ENCODE results near the gene SMURF1. TPM values are rescaled to one million over a fixed set of nuclear protein-coding genes. Genes with fewer than 3 reads are reported as not detected.
"Not testable (repeated sequence)": the region's sequence is repeated elsewhere in the genome, so short reads cannot be mapped to it uniquely, and the experiment has no call there.

SMURF1 gene
- total RNA-seq, 1 experiment from 2014 or later: 15.9 TPM

- DNase-seq (ENCODE audit: low read depth): no peak
Observed at GRCh38 chr7:99054781-99055180, 89.1 kb downstream of the SMURF1 start.

GRCh38 chr7:99050971-99051370 is 92.9 kb downstream of the SMURF1 start:
- no peak for DNase-seq (ENCODE audit: low read depth)

DNA sequence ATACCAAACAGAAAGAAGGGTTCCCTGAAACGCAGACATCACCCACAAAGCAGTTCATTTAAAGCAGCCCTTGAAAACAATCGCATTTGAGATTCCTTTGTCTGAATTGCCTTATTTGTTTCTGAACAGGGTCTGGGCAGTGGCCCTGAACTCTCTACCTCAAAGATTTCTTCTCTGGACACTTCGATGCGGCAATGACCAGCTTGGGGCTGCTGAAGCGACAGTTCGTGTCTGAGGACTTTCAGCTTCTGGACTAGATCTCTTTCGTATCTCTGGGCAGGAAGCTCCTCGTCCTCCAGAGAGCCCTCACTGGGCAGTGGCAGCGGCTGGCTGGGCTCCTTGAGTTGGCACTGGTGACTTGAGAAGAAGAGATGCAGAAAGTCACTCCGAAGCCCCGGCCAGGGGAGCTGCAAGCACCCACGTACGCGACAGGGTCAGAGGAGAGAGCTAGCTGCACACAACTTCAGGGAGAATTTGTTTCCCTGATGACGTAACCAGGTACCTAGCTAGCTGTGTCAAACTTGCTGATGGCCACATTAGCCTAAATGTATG is 96.3 kb downstream of the SMURF1 start:
- DNase-seq (ENCODE audit: low read depth): no peak

GRCh38 chr7:99046722-99047121 is 97.2 kb downstream of the SMURF1 start:
- DNase-seq (ENCODE audit: low read depth): no peak

- DNase-seq (ENCODE audit: low read depth): not testable (repeated sequence)
Observed at GRCh38 chr7:99046262-99046661, 97.6 kb downstream of the SMURF1 start.

GRCh38 chr7:99044858-99045257 is 99.0 kb downstream of the SMURF1 start:
- not testable (repeated sequence) for DNase-seq (ENCODE audit: low read depth)

GRCh38 chr7:99042957-99043356 is 101.0 kb downstream of the SMURF1 start:
- DNase-seq (ENCODE audit: low read depth): peak; percentile 24

DNA sequence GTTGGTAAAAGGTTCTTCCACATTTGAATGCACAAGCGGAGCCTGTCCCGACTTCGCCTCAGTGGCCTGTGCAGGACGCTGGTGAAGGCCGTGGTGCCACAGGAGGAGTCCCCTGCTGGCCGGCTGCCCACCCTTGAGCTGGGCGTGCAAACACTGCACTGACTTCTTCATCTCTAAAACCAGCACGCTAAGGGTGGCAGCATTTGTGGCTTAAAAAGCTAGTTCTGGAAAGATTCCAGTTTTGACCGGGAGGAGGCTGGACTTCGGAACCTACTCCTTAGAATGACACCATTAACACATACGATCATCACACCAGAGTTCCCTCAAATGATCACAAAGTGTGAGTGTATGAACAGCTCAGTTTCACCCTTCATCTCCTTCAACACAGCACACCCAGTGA is 102.4 kb downstream of the SMURF1 start:
- DNase-seq (ENCODE audit: low read depth): no peak

- DNase-seq (ENCODE audit: low read depth): peak; percentile 82
Observed at GRCh38 chr7:99040104-99040958, 103.6 kb downstream of the SMURF1 start.

DNA sequence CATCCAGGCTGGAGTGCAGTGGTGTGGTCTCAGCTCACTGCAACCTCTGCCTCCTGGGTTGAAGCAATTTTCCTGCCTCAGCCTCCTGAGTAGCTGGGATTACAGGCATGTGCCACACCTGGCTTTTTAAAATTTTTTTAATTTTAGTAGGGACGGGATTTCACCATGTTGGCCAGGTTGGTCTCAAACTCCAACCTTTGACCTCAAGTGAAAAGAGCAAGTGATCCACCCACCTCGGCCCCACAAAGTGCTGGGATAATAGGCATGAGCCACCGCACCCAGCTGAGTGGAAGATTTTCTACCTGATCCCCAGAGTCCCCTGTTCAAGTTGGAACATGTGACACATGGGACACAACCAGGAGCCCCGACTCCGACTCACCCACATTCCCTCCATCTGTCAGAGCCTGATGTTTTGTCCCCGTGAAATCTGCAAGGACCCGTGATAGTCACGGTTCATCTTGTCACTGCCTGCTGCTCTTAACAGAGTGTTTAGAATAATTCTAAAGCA is 104.5 kb downstream of the SMURF1 start:
- no peak for DNase-seq (ENCODE audit: low read depth)

GRCh38 chr7:99038086-99038855 is 105.6 kb downstream of the SMURF1 start:
- DNase-seq (ENCODE audit: low read depth): no peak

DNA sequence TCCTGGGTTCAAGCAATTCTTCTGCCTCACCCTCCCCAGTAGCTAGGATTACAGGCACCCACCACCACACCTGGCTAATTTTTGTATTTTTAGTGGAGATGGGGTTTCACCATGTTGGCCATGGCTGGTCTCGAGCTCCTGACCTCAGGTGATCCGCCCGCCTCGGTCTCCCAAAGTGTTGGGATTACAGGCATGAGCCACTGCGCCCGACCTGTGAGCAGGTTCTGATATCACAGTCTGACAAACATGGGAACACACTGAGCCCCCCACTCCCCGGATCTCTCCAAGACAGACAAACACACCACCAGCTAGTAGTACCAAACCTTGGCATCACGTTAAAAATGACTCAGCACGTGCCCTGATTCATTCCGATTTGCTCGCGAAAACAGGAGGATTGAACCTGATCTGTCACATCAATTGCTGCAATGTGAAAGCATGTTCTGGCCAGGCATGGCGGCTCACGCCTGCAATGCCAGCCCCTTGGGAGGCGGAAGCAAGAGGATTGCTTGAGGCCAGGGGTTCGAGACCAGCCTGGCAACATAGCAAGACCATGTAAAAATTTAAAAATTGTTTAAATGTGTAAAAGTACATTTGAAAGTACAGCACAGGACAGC is 106.5 kb downstream of the SMURF1 start:
- peak; percentile 9 for DNase-seq (ENCODE audit: low read depth)

DNA sequence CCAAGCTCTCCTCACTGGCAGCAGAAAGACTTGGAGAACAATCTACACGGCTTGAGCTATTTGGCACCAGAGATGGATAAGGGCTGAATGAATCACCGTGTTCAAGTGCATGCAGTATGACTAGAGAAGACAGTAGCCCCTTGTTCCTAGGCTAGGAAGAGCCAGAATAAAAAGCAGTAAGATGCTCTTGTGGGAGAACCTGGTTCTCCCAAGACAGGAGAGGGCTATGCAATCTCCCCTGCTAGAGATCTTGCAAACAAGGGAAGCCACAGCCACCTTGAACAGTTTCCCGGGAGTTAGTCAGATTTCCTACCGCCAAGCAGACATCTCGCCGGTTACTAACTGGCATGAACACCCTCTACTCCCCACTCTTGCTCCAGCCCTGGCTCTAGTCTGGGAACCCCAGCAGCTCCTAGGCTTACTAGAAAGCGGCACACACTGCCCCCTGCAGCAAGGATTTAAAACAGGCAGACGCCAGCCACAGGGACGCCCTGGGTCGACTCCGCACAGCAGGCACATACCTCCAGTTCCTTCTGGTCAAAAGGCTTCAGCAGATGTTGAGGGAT is 107.3 kb downstream of the SMURF1 start:
- peak; percentile 24 for DNase-seq (ENCODE audit: low read depth)

GRCh38 chr7:99035723-99036545 is 108.0 kb downstream of the SMURF1 start:
- no peak for DNase-seq (ENCODE audit: low read depth)

DNA sequence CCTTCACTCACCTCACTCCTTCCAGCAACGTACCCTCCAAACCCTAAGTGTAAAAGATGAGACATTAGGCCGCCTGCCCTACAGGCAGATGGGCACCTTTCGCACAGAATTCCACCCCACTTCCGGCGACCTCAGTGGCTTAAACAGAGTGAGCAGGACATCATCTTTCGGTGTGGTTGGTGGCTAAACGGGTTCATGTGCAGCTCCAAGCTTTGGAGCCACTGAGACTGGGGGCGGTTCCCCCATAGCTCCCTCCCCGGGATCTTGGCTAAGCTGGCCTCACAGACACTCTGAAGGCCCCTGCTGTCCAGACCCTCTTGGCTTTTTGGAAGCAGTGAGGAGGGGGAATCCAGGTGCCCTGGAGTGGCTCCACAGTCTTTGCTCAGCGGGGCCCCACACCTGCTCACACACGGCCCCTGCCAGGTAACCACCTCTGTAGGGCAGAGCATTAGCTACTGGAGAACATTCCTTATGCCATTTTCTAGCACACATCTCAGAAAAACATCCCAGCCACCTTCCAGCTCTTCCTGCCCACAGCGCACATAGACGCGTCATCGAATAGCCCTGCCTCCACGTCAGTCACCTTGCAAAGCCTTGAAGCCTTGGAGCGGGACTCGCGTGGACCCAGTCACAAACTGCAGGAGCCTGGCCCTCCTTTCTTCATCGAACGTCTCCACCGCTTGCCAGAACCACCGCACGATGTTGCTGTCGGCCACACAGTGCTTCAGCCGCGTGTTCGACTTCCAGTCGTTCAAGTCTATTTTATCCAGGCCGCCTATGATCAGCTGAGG is 108.8 kb downstream of the SMURF1 start:
- DNase-seq (ENCODE audit: low read depth): no peak

DNA sequence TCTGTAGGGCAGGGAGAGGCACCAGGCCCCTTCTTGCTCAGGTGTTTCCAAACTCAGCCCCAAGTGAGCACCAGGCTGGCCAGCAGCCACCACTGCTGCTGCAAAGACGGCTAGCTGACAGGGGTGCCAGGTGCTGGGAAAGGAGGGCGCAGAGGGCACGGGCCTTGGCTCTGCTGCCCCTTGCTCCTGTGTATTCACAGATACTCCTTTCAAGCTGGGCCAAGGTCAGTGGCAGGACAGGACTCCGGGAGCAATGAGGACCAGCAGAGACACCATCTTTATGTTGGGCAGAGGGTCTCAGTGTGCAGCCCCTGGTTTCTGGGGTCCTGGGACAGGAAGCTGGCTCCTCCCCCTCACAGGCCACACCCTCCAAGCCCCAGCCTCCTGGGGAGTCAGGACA is 110.1 kb downstream of the SMURF1 start:
- no peak for DNase-seq (ENCODE audit: low read depth)

GRCh38 chr7:99032928-99033327 is 111.0 kb downstream of the SMURF1 start:
- no peak for DNase-seq (ENCODE audit: low read depth)

- DNase-seq (ENCODE audit: low read depth): no peak
Observed at GRCh38 chr7:99031496-99031895, 112.4 kb downstream of the SMURF1 start.

DNA sequence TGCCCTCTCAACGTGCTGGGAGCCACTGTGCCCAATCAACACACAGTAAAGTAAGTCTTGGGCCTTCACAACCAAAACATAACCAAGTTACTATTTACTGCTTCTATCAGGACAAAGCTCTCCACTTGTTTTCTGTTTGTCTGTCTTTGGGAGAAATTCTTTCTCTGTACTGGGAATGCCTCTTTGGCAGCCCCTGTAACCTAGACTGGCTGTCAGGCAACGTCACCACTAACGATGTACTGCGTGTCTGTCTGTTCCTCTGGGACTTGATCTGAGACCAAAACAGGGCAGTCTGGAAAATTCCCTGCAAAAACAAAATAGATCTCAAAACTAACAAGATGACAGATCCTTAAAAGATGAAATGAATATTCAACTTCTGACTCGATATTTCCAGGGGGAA is 113.0 kb downstream of the SMURF1 start:
- DNase-seq (ENCODE audit: low read depth): no peak

DNA sequence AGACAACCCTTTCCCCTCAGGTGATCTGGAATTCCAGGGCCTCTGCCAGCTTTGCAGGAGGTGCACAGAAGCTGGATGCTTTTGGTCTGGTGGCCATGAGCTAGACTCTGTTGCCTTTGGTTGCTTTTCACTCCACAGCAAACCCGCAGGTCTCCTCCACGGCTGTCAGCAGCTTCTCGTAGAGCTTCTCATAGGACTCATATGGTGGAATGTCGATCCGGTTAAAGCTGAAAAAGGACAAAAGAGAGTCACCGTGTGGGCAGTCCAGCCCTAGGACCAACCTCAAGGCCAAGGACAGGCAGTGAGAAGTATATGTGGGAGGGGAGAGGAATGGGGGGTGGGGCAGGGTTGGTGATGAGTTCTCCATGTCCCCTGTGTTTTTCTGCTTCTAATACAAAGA is 113.5 kb downstream of the SMURF1 start:
- DNase-seq (ENCODE audit: low read depth): no peak

Data from RPMI7951 (cell line).